GM21526 (cell line): ENCODE data around the gene SULT1A3.
"Not testable (repeated sequence)": the region's sequence is repeated elsewhere in the genome, so short reads cannot be mapped to it uniquely, and the experiment has no call there.

Experiments used
- ATAC-seq: cut with Tn5 transposase; IDR thresholded peaks from one replicate; pipeline ENCODE4 v1.9.1; 2021; ENCODE audit warnings: moderate library complexity; ENCODE audit not compliant: unreplicated experiment, low FRiP score

Gene SULT1A3

GRCh38 chr16:30199049-30199448, at the start of gene SULT1A3:
Gene SULT1A3 (plus strand): TSS chr16:30199255. CDS start chr16:30200729, 1,474 bp downstream.
- ATAC-seq: not testable (repeated sequence)

GRCh38 chr16:30151091-30151490, 48.0 kb upstream of the SULT1A3 start:
- no peak for ATAC-seq

DNA sequence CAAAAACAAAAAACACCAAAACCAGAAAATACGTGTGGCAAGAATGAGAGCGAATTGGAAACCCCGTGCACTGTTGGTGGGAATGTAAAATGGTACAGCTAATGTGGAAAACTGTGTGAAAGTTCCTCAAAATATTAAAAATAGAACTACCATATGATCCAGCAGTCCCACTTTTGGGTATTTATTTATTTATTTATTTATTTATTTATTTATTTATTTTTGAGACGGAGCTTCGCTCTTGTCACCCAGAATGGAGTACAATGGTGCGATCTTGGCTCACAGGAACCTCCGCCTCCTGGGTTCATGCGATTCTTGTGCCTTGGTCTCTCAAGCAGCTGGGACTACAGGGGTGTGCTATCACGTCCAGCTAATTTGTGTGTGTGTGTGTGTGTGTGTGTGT, 46.5 kb upstream of the SULT1A3 start:
- no peak for ATAC-seq

GRCh38 chr16:30155188-30155587, 43.9 kb upstream of the SULT1A3 start:
- no peak for ATAC-seq

- ATAC-seq: no peak
Observed at GRCh38 chr16:30157214-30157613, 41.8 kb upstream of the SULT1A3 start.

DNA sequence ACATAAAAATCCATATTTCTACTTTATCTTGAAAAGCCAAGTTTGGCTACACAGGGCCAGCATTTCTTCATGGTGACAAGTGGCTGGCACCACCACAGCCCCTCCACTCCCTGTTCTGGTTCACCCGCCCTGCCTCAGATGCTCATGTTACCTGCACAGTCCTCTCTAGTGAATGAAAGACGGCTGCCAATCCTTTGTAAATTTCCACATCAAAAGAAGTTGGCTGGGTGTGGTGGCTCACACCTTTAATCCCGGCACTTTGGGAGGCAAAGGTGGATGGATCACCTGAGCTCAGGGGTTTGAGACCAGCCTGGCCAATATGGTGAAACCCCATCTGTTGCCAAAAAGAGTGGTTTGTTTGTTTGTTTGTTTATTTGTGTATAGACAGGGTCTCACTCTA, 35.5 kb upstream of the SULT1A3 start:
- ATAC-seq: no peak

GRCh38 chr16:30166202-30166902, 32.7 kb upstream of the SULT1A3 start:
- no peak for ATAC-seq

DNA sequence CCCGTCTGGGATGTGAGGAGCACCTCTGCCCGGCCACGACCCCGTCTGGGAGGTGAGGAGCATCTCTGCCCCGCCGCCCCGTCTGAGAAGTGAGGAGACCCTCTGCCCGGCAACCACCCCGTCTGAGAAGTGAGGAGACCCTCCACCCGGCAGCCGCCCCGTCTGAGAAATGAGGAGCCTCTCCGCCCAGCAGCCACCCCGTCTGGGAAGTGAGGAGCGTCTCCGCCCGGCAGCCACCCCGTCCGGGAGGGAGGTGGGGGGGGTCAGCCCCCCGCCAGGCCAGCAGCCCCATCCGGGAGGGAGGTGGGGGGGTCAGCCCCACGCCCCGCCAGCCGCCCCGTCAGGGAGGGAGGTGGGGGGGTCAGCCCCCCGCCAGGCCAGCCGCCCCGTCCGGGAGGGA, 30.3 kb upstream of the SULT1A3 start:
- ATAC-seq: not testable (repeated sequence)

DNA sequence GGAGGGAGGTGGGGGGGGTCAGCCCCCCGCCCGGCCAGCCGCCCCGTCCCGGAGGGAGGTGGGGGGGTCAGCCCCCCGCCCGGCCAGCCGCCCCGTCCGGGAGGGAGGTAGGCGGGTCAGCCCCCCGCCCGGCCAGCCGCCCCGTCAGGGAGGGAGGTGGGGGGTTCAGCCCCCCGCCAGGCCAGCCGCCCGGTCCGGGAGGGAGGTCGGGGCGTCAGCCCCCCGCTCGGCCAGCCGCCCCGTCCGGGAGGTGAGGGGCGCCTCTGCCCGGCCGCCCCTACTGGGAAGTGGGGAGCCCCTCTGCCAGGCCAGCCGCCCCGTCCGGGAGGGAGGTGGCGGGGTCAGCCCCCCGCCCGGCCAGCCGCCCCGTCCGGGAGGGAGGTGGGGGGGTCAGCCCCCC, 29.6 kb upstream of the SULT1A3 start:
- ATAC-seq: not testable (repeated sequence)

DNA sequence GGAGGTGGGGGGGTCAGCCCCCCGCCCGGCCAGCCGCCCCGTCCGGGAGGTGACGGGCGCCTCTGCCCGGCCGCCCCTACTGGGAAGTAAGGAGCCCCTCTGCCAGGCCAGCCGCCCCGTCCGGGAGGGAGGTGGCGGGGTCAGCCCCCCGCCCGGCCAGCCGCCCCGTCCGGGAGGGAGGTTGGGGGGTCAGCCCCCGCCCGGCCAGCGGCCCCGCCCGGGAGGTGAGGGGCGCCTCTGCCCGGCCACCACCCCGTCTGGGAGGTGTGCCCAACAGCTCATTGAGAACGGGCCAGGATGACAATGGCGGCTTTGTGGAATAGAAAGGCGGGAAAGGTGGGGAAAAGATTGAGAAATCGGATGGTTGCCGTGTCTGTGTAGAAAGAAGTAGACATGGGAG, 28.9 kb upstream of the SULT1A3 start:
- ATAC-seq: not testable (repeated sequence)

GRCh38 chr16:30173054-30173453, 26.0 kb upstream of the SULT1A3 start:
- no peak for ATAC-seq

- ATAC-seq: not testable (repeated sequence)
Observed at GRCh38 chr16:30176876-30177275, 22.2 kb upstream of the SULT1A3 start.

DNA sequence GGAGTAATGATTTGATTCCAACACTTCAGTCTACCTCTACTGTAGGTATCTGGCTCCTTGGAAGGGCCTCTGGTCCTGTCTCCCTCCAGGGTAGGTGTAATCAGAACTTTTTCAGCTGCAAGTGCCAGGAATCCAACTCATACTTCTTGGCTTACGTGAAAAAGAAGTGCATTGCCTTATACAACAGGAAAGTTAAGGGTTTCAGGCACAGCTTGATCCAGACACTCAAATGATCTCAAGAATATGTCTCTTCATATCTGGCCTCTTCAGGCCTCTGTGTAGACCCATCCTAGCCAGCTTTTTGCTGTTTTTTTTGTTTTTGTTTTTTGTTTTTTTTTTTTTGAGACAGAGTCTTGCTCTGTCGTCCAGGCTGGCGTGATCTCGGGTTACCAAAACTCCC, 19.9 kb upstream of the SULT1A3 start:
- ATAC-seq: no peak

- ATAC-seq: no peak
Observed at GRCh38 chr16:30179931-30180330, 19.1 kb upstream of the SULT1A3 start.

DNA sequence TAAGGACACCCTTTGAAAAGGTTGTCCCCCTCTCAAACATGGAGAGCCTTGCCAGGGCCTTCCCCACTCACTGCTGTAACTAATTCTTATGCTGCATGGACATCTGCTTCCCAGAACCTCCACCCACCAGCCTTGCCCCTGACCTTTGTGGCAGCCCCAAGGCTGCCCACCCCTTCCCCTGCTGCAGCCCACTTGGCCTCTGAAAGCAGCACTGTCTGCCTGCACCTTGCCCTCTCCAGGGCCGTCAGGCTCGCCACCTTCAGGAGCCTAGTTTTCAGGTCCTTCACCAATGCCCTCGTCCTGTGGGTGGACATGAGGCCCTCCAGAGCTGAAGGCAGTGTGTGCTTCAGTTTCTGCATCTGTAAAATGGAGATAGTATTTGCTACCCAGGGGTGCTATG, 18.3 kb upstream of the SULT1A3 start:
- no peak for ATAC-seq

DNA sequence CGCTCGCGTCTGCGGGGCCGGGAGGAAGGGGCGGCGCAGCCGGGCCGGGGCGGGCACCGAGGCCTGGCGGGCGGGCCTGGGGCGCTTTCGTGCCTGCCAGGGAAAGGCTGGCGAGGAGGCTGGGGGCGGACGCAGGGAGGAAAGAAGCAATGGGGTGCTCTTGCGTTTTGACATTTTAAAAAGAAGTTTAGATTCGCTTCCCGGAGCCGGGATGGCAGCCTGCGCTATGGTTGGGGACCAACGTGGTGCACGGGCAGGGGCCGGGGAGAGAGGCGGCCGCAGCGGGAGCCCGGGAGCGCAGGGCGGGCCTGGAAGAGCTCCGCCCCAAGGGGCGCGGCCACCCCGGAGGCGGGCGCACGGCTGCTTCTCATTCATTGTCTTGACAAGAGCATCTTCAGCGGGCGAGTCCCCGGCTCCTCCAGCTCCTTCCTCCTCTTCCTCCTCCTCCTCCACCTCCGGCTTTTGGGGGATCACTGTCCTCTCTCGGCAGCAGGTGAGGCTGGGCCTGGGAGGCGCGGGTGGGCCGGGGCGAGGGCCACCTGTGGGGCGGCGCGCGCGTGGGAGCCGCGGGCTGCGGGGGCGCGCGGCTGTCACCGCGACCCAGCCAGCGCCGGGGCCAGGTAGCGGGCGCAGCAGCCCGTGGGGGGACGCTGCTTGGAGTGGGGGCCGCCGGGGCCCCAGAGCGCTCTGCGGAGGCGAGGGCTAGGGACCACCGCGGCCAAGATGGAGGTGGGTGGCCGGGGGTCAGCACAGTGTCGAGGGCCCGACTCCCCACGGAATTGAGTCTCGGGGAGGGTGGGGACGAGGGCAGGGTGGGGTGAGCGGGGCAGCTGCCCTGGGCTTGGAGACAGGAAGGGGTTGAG, 15.6 kb upstream of the SULT1A3 start, which contains the start of gene CORO1A:
Gene CORO1A (plus strand): TSS at position 370 of the 863 bp plus-strand sequence. CDS start 1,608 bp downstream, outside the sequence.
- ATAC-seq: peak; percentile 34

GRCh38 chr16:30184096-30184890, 14.8 kb upstream of the SULT1A3 start:
- ATAC-seq: peak; percentile 1

DNA sequence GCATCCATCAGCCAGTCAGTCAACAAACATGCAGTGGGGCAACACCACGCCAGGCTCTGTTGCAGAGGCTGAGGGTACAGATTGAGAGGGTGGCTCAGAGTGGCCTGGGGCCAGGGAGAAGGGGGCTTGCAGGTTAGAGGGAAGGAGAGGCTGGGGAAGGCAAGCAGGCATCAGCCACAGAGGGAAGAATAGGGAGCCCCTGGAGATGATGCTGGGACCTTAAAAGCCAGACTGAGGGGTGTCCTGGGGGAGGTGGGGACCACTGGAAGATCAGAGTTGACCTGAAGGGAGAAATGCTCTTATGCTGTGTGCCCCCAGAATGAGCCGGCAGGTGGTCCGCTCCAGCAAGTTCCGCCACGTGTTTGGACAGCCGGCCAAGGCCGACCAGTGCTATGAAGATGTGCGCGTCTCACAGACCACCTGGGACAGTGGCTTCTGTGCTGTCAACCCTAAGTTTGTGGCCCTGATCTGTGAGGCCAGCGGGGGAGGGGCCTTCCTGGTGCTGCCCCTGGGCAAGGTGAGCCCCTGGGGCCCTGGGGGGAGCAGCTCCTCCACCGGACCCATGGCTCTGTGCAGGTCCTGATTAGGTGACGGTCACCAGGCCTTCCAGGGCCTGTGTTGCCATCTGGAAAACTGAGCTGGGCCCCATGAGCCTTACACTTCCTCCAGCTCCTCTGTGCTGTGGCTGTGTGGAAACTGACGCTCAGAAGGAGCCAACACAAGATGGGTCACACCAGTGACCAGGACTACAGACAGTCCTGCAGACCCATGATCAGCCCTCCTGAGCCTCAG, 14.0 kb upstream of the SULT1A3 start:
- no peak for ATAC-seq

DNA sequence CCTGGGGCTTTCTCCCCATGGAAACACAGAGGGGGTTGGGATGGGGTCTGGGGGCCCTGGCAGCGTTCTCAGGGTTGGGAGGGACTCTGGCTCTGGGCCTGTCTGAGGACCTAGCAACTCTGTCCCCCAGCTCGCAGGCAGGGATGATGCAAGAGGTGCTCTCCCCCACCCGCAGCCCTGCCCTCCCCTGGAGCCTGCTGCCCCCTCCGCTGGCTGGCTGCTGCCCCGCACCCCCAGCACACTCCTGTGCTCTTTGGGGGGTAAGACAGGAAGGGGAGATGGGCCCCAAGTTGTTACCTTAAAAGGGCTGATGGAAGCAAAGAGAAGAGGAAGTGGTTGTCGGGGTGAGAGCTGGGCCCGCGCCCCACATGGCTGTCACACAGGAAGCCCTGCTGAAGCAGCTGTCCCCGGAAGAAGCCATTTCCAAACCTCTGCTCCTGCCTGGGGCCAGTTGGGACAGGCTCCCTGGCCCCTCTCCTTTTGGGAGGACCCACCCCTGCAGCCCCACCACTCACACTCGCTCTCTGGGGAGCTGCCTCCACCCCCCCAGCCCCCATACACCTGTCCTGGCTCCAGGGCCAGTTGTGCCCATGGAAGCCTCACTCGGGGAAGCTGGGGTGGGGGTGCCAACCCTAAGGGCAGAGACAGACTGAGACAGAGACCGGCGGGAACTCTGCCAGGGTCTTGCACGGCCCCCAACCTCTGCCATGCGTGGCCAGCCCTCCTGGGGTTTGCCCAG, 13.2 kb upstream of the SULT1A3 start:
- no peak for ATAC-seq
